K562 (cell line): Measurements from ENCODE around the gene BCL2L15.

ENCODE experiments used
- HNRNPH1 ChIP-seq: fragments of 200-400 bp; formaldehyde crosslinking; optimal IDR thresholded peaks from 2 replicates; pipeline ENCODE3; 2017; ENCODE audit warnings: low read depth, mild to moderate bottlenecking, low read length, moderate library complexity
- SMC3 ChIP-seq: conservative IDR thresholded peaks from 2 replicates; pipeline ENCODE4 v1.6.1; 2011; ENCODE audit warnings: low read depth, low read length, improper control_type of control experiment; ENCODE audit not compliant: insufficient read depth
- ZNF384 ChIP-seq: IDR thresholded peaks from 2 replicates; pipeline ENCODE4 v1.6.1; 2012; ENCODE audit warnings: low read depth, low read length, improper control_type of control experiment

- TF ChIP-seq HNRNPH1 (no peak), SMC3 (no peak), ZNF384 (peak; percentile 53; the same call in 1 of the 2 replicates)
Measured at GRCh38 chr1:113934511-113935055, 47.2 kb upstream of the BCL2L15 start.
